ENCODE measurements around the gene MLH3. TPM values are rescaled to one million over a fixed set of nuclear protein-coding genes. Genes with fewer than 3 reads are reported as not detected.
A peak's percentile ranks its signal among the peaks of the same experiment; 100 is the strongest.

Gene MLH3
- total RNA-seq, 1 donor from 2014 or later, result 12.9 TPM

GRCh38 chr14:75092698-75093097, 41.4 kb upstream of the MLH3 start:
- DNase-seq (ENCODE audit: low read depth) (no peak), FAIRE-seq (no peak)
- Histone ChIP-seq H3K36me3 (ENCODE audit: insufficient read depth, low read length) (peaks cover 16% of the 10 kb centered on the region), H4K20me1 (ENCODE audit: insufficient read depth, low read length) (peaks cover under 1% of the 10 kb centered on the region), H3K79me2 (ENCODE audit: insufficient read depth, low read length) (no peaks in the 10 kb centered on the region), H3K27me3 (ENCODE audit: insufficient read depth, low read length) (no peaks in the 10 kb centered on the region), H3K4me1 (ENCODE audit: insufficient read depth, low read length) (no peaks in the 10 kb centered on the region), H3K9me3 (ENCODE audit: insufficient read depth, low read depth, low read length) (no peaks in the 10 kb centered on the region), H3K4me3 (ENCODE audit: insufficient read depth, low read depth, low read length) (no peak overlapping the region), H2AFZ (ENCODE audit: low read depth, low read length) (no peak overlapping the region), H3K27ac (ENCODE audit: low read depth, low read length) (no peak overlapping the region), H3K9ac (ENCODE audit: low read length) (no peak overlapping the region), H3K4me2 (ENCODE audit: low read length) (no peak overlapping the region)
- H3K27me3 Mint-ChIP-seq (ENCODE audit: low read depth, unreplicated experiment), result no peaks in the 10 kb centered on the region
- no peak overlapping the region for H3K4me3 Mint-ChIP-seq (ENCODE audit: unreplicated experiment)
- no peak overlapping the region for H3K27ac Mint-ChIP-seq (ENCODE audit: unreplicated experiment)
- TF ChIP-seq EZH2 (IDR thresholded peaks at IDR 0.05; ENCODE audit: insufficient read depth, low read length) (no peak), CTCF (IDR thresholded peaks at IDR 0.05; ENCODE audit: insufficient read depth, low read depth, low read length) (no peak)
- H3K36me3 Mint-ChIP-seq (ENCODE audit: low read depth, unreplicated experiment), result peaks cover 10% of the 10 kb centered on the region
- no peaks in the 10 kb centered on the region for H3K9me3 Mint-ChIP-seq (ENCODE audit: unreplicated experiment)
- no peaks in the 10 kb centered on the region for H3K4me1 Mint-ChIP-seq (ENCODE audit: low read depth, unreplicated experiment)

GRCh38 chr14:75091251-75091650, 40.0 kb upstream of the MLH3 start:
- Mint-ChIP-seq H3K27ac (ENCODE audit: unreplicated experiment) (no peak overlapping the region), H3K4me3 (ENCODE audit: unreplicated experiment) (peak overlapping the region; percentile 7), H3K4me1 (ENCODE audit: low read depth, unreplicated experiment) (no peaks in the 10 kb centered on the region), H3K9me3 (ENCODE audit: unreplicated experiment) (no peaks in the 10 kb centered on the region), H3K36me3 (ENCODE audit: low read depth, unreplicated experiment) (peaks cover 13% of the 10 kb centered on the region), H3K27me3 (ENCODE audit: low read depth, unreplicated experiment) (no peaks in the 10 kb centered on the region)
- H3K79me2 ChIP-seq (ENCODE audit: insufficient read depth, low read length), result no peaks in the 10 kb centered on the region
- no peak for FAIRE-seq
- H3K4me2 ChIP-seq (ENCODE audit: low read length), result no peak overlapping the region
- no peak for DNase-seq (ENCODE audit: low read depth)
- no peak overlapping the region for H3K9ac ChIP-seq (ENCODE audit: low read length)
- no peaks in the 10 kb centered on the region for H4K20me1 ChIP-seq (ENCODE audit: insufficient read depth, low read length)
- H3K36me3 ChIP-seq (ENCODE audit: insufficient read depth, low read length), result peaks cover 23% of the 10 kb centered on the region
- no peak overlapping the region for H2AFZ ChIP-seq (ENCODE audit: low read depth, low read length)
- H3K27ac ChIP-seq (ENCODE audit: low read depth, low read length), result no peak overlapping the region
- H3K27me3 ChIP-seq (ENCODE audit: insufficient read depth, low read length), result no peaks in the 10 kb centered on the region
- no peaks in the 10 kb centered on the region for H3K9me3 ChIP-seq (ENCODE audit: insufficient read depth, low read depth, low read length)
- no peaks in the 10 kb centered on the region for H3K4me1 ChIP-seq (ENCODE audit: insufficient read depth, low read length)
- H3K4me3 ChIP-seq (ENCODE audit: insufficient read depth, low read depth, low read length), result no peak overlapping the region
- no peak for TF ChIP-seq EZH2 (IDR thresholded peaks at IDR 0.05; ENCODE audit: insufficient read depth, low read length)
- TF ChIP-seq CTCF (IDR thresholded peaks at IDR 0.05; ENCODE audit: insufficient read depth, low read depth, low read length), result no peak

GRCh38 chr14:75090353-75090752, 39.1 kb upstream of the MLH3 start:
- H3K9me3 ChIP-seq (ENCODE audit: insufficient read depth, low read depth, low read length), result no peaks in the 10 kb centered on the region
- H3K9ac ChIP-seq (ENCODE audit: low read length), result no peak overlapping the region
- Mint-ChIP-seq H3K27me3 (ENCODE audit: low read depth, unreplicated experiment) (no peaks in the 10 kb centered on the region), H3K27ac (ENCODE audit: unreplicated experiment) (no peak overlapping the region), H3K4me1 (ENCODE audit: low read depth, unreplicated experiment) (no peaks in the 10 kb centered on the region), H3K36me3 (ENCODE audit: low read depth, unreplicated experiment) (peaks cover 12% of the 10 kb centered on the region), H3K9me3 (ENCODE audit: unreplicated experiment) (no peaks in the 10 kb centered on the region), H3K4me3 (ENCODE audit: unreplicated experiment) (no peak overlapping the region)
- no peaks in the 10 kb centered on the region for H3K27me3 ChIP-seq (ENCODE audit: insufficient read depth, low read length)
- H3K4me1 ChIP-seq (ENCODE audit: insufficient read depth, low read length), result no peaks in the 10 kb centered on the region
- H3K4me3 ChIP-seq (ENCODE audit: insufficient read depth, low read depth, low read length), result no peak overlapping the region
- DNase-seq (ENCODE audit: low read depth) (no peak), FAIRE-seq (no peak)
- H3K27ac ChIP-seq (ENCODE audit: low read depth, low read length), result no peak overlapping the region
- H3K36me3 ChIP-seq (ENCODE audit: insufficient read depth, low read length), result peaks cover 23% of the 10 kb centered on the region
- no peak overlapping the region for H3K4me2 ChIP-seq (ENCODE audit: low read length)
- no peak overlapping the region for H2AFZ ChIP-seq (ENCODE audit: low read depth, low read length)
- no peaks in the 10 kb centered on the region for H3K79me2 ChIP-seq (ENCODE audit: insufficient read depth, low read length)
- H4K20me1 ChIP-seq (ENCODE audit: insufficient read depth, low read length), result no peaks in the 10 kb centered on the region
- TF ChIP-seq EZH2 (IDR thresholded peaks at IDR 0.05; ENCODE audit: insufficient read depth, low read length), result no peak
- TF ChIP-seq CTCF (IDR thresholded peaks at IDR 0.05; ENCODE audit: insufficient read depth, low read depth, low read length), result no peak

Measured in astrocyte (in vitro differentiated cells and primary cell).